K562 (cell line): Measurements from ENCODE around the gene NKAIN1.

Source experiments
- HIVEP1 ChIP-seq: fragments of 250-450 bp; sonication (Bioruptor Pico); IDR thresholded peaks from 2 replicates; pipeline ENCODE4 v1.4.0; 2020; ENCODE audit warnings: mild to moderate bottlenecking
- KLF1 ChIP-seq: fragments of 450-650 bp; IDR thresholded peaks from 2 replicates; pipeline ENCODE4 v1.6.1; 2016; ENCODE audit warnings: missing genetic modification characterization, missing compliant biosample characterization
- POLR2A ChIP-seq: fragments of 450-650 bp; conservative IDR thresholded peaks from 2 replicates; pipeline ENCODE4 v1.6.1; 2016
- POLR3A ChIP-seq: IDR thresholded peaks from 2 replicates; pipeline ENCODE4 v1.6.1; 2011; ENCODE audit warnings: borderline replicate concordance, mild to moderate bottlenecking, moderate library complexity; ENCODE audit not compliant: insufficient read length, insufficient read depth; ENCODE audit errors: extremely low read depth
- RBBP5 ChIP-seq: fragments of 200-600 bp; sonication (generic); IDR thresholded peaks from 2 replicates; pipeline ENCODE4 v1.6.1; 2012; ENCODE audit warnings: borderline replicate concordance, mild to moderate bottlenecking, low read length, control low read depth, inconsistent platforms; ENCODE audit not compliant: insufficient read depth, poor library complexity, severe bottlenecking
- TF ChIP-seq, protein P1 (sequence below): sonication (generic); formaldehyde crosslinking; IDR thresholded peaks from 2 replicates; pipeline ENCODE4 v1.8.1; 2023; ENCODE audit warnings: missing genetic modification reagents, mild to moderate bottlenecking, borderline replicate concordance
- TF ChIP-seq, protein P2 (sequence below), 3 experiments: IDR thresholded peaks in 2 of 3; conservative IDR thresholded peaks in 1 of 3; 2 replicates each; pipeline ENCODE4 v1.5.1; 2011 to 2012; ENCODE audit warnings: low read length in 3 of 3, mild to moderate bottlenecking in 3 of 3, control low read depth in 2 of 3, improper control_type of control experiment in 1 of 3, inconsistent platforms in 1 of 3, low read depth in 1 of 3, mixed read lengths in 1 of 3, moderate library complexity in 1 of 3; ENCODE audit not compliant: insufficient read depth in 2 of 3

DNA sequence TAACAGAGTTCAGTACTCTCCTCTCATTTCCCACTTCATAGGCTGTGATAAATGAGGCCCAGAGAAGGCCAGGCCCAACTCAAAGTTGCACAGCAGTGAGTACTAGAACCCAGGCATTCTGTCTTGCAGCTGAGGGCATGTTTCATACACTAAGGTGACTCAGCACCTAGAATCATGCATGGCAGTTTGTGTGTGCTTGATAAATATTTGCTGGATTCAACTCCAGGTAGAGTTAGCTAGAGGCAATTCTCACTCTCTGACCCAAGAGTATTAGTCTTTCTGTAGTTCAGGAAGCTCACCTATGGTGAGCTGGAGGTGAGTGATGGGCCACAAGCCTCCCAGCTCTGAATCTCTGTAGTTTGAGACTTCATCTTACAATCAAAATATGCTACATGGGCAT is 10.7 kb downstream of the NKAIN1 start:
- no peak for TF ChIP-seq RBBP5
- TF ChIP-seq, protein P1, sequence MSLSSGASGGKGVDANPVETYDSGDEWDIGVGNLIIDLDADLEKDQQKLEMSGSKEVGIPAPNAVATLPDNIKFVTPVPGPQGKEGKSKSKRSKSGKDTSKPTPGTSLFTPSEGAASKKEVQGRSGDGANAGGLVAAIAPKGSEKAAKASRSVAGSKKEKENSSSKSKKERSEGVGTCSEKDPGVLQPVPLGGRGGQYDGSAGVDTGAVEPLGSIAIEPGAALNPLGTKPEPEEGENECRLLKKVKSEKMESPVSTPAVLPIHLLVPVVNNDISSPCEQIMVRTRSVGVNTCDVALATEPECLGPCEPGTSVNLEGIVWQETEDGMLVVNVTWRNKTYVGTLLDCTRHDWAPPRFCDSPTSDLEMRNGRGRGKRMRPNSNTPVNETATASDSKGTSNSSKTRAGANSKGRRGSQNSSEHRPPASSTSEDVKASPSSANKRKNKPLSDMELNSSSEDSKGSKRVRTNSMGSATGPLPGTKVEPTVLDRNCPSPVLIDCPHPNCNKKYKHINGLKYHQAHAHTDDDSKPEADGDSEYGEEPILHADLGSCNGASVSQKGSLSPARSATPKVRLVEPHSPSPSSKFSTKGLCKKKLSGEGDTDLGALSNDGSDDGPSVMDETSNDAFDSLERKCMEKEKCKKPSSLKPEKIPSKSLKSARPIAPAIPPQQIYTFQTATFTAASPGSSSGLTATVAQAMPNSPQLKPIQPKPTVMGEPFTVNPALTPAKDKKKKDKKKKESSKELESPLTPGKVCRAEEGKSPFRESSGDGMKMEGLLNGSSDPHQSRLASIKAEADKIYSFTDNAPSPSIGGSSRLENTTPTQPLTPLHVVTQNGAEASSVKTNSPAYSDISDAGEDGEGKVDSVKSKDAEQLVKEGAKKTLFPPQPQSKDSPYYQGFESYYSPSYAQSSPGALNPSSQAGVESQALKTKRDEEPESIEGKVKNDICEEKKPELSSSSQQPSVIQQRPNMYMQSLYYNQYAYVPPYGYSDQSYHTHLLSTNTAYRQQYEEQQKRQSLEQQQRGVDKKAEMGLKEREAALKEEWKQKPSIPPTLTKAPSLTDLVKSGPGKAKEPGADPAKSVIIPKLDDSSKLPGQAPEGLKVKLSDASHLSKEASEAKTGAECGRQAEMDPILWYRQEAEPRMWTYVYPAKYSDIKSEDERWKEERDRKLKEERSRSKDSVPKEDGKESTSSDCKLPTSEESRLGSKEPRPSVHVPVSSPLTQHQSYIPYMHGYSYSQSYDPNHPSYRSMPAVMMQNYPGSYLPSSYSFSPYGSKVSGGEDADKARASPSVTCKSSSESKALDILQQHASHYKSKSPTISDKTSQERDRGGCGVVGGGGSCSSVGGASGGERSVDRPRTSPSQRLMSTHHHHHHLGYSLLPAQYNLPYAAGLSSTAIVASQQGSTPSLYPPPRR: no peak
- no peak for TF ChIP-seq POLR3A
- TF ChIP-seq KLF1 (tag): no peak
- TF ChIP-seq, protein P2, sequence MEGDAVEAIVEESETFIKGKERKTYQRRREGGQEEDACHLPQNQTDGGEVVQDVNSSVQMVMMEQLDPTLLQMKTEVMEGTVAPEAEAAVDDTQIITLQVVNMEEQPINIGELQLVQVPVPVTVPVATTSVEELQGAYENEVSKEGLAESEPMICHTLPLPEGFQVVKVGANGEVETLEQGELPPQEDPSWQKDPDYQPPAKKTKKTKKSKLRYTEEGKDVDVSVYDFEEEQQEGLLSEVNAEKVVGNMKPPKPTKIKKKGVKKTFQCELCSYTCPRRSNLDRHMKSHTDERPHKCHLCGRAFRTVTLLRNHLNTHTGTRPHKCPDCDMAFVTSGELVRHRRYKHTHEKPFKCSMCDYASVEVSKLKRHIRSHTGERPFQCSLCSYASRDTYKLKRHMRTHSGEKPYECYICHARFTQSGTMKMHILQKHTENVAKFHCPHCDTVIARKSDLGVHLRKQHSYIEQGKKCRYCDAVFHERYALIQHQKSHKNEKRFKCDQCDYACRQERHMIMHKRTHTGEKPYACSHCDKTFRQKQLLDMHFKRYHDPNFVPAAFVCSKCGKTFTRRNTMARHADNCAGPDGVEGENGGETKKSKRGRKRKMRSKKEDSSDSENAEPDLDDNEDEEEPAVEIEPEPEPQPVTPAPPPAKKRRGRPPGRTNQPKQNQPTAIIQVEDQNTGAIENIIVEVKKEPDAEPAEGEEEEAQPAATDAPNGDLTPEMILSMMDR (IDR thresholded peaks at IDR 0.05 in 2 of 3, conservative IDR thresholded peaks at IDR 0.05 in 1 of 3; ENCODE audit: insufficient read depth in 2 of 3, low read depth in 1 of 3, low read length in 3 of 3): no peak
- no peak for TF ChIP-seq HIVEP1 (CRISPR knock-in tag)
- no peak for TF ChIP-seq POLR2A
